ENCODE data around the gene SLC26A8.

- TF ChIP-seq CTCF (conservative IDR thresholded peaks at IDR 0.05; ENCODE audit: low read depth in 2 of 2) (no peak), EZH2phosphoT487 (IDR thresholded peaks at IDR 0.05; ENCODE audit: unreplicated experiment) (no peak), REST (IDR thresholded peaks at IDR 0.05; ENCODE audit: unreplicated experiment) (no peak), JUNB (IDR thresholded peaks at IDR 0.05; ENCODE audit: unreplicated experiment) (no peak), POLR2AphosphoS5 (IDR thresholded peaks at IDR 0.05; ENCODE audit: low read depth) (no peak)
Observed at GRCh38 chr6:35973670-35974222, 50.7 kb downstream of the SLC26A8 start.

Measured in GM23338 (cell line).